Stimulated activated CD8-positive, alpha-beta memory T cell treated with anti-CD3 and anti-CD28 coated beads, Interleukin-12 subunit alpha, Interleukin-12 subunit beta, amount 100 ng/mL, for 4 hours (primary cell): ENCODE measurements around the gene NHLRC3.
"Not testable (repeated sequence)": the region's sequence is repeated elsewhere in the genome, so short reads cannot be mapped to it uniquely, and the experiment has no call there.

Experiments
- DNase-seq: peaks from one replicate; pipeline ENCODE4 v3.0.0-alpha.2; 2020; ENCODE audit warnings: low read depth

Gene NHLRC3

DNA sequence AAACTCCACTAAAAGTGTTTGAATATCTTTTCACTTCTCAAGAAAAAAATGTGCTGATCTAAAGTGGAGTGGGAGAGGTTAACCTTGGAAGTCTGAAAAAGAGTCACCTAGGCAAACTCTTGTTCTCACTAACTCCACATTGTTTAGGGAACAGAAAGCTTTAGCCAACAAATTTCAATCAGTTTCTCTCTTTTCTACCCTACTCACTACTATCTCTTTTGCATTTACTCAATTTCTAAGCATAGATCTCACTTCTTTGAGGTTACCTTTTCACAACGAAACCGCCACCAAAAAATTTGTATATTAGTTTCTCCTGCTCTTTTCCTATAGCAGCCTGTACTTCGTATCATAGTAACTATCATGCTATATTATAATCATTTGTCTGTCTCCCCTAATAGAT lies 6.3 kb downstream of the NHLRC3 start:
- DNase-seq: no peak

DNA sequence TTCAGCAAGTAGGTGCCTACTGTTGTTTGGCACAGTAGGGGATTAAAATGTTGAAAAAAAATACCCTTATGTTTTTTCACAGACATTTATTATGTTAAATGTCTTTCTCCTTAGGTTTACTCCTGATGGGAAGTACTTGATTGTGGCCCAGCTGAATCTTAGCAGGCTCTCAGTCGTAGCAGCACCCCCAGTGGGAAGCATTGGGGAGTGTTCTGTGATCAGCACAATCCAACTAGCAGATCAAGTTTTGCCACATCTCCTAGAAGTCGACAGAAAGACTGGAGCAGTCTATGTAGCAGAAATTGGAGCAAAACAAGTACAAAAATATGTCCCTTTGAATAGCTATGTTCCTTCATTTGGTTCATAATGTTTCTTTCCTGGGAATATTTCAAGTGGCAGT lies 9.3 kb downstream of the NHLRC3 start:
- DNase-seq: no peak

DNA sequence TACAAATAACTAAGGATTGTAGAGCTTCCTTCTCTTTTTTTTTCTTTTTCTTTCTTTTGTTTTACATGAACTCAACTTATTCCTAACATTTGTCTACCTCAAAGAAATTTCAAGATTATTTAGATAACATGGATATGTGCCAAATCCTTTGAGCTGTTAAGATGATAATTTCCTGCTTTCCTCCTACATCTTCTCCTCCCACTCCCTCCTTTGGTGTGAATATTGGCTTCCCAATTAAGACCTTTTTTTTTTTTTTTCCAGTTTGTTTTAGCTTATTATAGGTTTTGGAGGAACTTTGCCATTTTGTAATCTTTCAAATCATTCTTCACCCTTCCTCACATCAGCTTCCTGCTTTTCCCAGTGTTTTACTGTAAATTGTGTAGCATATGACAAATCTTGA lies 10.6 kb downstream of the NHLRC3 start:
- DNase-seq: no peak

- DNase-seq: no peak
These were observed 11.0 kb downstream of the NHLRC3 start for GRCh38 chr13:39049274-39049673.

DNA sequence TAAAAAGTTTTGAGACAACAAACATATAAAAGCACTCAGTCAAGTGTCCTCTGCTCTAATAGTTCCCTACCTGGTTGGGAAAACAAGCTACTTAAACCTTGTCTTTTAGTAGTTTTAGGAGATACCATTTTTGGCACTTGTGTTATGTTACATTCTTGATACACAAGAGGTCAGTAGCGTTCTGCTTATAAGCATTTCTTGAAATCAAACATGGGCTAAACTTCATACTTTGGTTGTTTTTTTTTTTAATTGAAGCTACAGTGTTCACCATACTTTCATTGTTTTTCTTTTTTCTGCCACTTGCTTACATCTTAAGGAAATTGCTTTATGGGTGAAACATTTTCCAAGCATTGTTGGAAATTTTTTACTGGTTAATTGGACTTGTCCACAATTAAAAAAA lies 12.9 kb downstream of the NHLRC3 start:
- no peak for DNase-seq

DNA sequence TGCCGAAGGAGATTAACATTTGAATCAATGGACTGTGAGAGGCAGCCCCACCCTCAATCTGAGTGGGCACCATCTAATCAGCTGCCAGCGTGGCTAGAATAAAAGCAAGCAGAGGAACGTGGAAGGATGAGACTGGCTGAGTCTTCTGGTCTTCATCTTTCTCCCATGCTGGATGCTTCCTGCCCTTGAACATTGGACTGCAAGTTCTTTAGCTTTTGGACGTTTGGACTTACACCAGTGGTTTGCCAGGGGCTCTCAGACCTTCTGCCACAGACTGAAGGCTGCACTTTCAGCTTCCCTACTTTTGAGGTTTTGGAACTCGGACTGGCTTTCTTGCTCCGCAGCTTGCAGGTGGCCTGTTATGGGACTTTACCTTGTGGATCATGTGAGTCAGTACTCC lies 14.7 kb downstream of the NHLRC3 start:
- no peak for DNase-seq

- DNase-seq: no peak
These were observed 15.9 kb downstream of the NHLRC3 start for GRCh38 chr13:39054112-39054511.

DNA sequence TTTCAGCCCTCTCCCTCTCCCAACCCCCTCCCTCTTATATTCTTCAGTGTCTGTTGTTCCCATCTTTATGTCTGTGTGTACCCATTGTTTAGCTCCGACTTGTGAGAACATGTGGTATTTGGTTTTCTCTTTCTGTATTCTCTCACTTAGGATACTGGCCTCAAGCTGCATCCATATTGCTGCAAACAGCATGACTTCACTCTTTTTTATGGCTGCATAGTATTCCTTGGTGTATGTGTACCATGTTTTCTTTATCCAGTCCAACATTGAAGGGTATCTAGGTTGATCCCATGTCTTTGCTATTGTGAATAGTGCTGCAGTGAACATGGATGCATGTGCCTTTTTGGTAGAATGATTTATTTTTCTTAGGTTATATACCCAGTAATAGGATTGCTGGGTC lies 17.8 kb downstream of the NHLRC3 start:
- no peak for DNase-seq

- no peak for DNase-seq
These were observed 19.8 kb downstream of the NHLRC3 start for GRCh38 chr13:39058040-39058439.

- no peak for DNase-seq
These were observed 23.7 kb downstream of the NHLRC3 start for GRCh38 chr13:39062004-39062403.

GRCh38 chr13:39072842-39073241 lies 34.6 kb downstream of the NHLRC3 start:
- no peak for DNase-seq

DNA sequence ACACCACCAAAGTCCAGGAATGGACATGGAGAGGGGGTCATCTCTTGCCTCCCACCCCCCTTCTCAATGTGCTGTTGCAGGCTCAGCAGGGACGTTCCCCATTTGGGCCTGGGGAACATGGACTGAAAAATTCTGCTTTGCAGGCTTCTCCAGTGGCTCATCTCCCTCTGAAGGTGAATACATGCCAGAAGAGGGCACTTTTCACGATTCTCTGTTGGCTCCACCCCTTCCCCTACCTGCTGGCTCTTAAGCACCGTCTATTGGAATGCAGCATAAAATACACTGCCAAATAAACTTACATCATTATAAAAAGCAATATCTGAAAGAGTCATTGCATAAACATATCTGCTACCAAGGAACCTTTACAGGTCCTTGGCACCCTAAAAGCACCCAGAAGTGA lies 35.7 kb downstream of the NHLRC3 start:
- DNase-seq: no peak

DNA sequence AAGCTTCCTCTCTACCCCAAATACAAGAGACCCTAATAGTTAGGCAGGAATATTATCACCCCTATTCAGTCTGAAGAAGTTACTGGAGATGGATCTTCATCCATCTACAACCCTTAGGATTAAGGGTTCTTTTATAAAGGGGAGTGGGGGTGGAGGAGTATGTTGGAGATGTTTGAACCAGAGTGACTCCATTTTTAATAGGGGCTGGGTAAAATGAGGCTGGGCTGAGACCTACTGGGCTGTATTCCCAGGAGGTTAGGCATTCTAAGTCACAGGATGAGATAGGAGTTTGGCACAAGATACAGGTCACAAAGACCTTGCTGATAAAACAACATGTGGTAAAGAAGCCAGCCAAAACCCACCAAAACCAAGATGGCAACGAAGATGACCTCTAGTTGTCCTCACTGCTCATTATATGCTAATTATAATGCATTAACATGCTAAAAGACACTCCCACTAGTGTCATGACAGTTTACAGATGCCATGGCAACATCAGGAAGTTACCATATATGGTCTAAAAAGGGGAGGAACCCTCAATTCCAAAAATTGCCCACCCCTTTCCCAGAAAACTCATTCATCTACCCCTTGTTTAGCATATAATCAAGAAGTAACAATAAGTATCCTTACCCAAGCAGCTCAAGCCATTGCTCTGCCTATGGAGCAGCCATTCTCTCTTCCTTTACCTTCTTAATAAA lies 48.1 kb downstream of the NHLRC3 start:
- not testable (repeated sequence) for DNase-seq

DNA sequence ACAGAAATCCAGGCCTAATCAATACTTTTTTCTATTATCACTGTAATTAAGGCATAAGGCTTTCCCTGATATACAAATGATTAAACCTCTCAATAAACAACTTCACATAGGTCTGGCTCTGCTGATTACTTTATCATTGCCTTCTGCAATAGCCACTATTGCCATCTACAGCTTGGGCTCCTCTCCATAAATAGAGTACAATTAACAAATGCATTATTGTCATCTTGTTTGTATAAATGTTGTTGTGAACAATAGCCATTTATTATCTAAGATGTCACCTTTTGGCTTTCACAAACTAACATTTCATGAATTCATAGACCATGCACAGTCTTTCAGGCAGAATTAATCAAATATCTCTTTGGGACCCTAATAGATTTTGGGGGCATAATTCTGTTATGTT lies 53.3 kb downstream of the NHLRC3 start:
- no peak for DNase-seq

DNA sequence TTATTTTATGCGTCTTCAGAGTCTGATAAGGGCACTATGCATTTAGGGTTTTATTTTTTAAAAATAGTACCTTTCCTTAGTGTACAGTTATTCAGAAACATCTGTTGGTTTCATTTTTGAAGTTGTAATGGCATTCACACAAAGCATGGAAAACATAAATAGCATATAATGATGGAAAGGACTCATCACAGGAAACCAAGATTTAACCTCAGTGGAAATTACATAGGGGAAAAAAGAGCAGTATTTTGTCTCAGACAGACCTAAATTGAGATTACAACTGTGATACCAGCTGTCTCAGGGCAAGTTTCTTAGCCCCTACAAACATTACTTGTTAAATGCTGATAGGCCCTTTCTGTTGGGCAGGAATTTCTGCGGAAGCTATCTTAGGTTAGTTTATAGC lies 57.2 kb downstream of the NHLRC3 start:
- no peak for DNase-seq

GRCh38 chr13:39099231-39099630 lies 61.0 kb downstream of the NHLRC3 start:
- no peak for DNase-seq
